ENCODE measurements around the gene IRAK2. TPM values are rescaled to one million over a fixed set of nuclear protein-coding genes. Genes with fewer than 3 reads are reported as not detected.

Gene IRAK2
- total and polyA plus RNA-seq, 2 of the 8 experiments (the other 6 are each of a cell fraction or from before 2014, with no cell fraction given): 1.5 TPM

GRCh38 chr3:10173926-10174435, 9.3 kb downstream of the IRAK2 start:
- H3K23me2 ChIP-seq (ENCODE audit: low read depth, low read length): no peaks in the 10 kb centered on the region
- DNase-seq (ENCODE audit: low read depth in 1 of 2, low spot score in 2 of 2): no peak
- no peaks in the 10 kb centered on the region for H3K79me1 ChIP-seq (ENCODE audit: low read depth, low read length)
- H3K4ac ChIP-seq (replicated peaks; ENCODE audit: insufficient read length, low read depth, low read length): no peak overlapping the region
- H2BK15ac ChIP-seq (ENCODE audit: low read length): no peak overlapping the region
- H2BK5ac ChIP-seq (ENCODE audit: low read depth, low read length): no peak overlapping the region
- H2AK5ac ChIP-seq (ENCODE audit: low read depth, low read length): no peak overlapping the region
- H3K36me3 ChIP-seq (ENCODE audit: control insufficient read depth in 2 of 4, insufficient read depth in 4 of 4, low read length in 3 of 4): no peaks in the 10 kb centered on the region
- H4K20me1 ChIP-seq (replicated peaks in 1 of 2; ENCODE audit: control insufficient read depth in 1 of 2, insufficient read depth in 2 of 2, low read length in 2 of 2): no peaks in the 10 kb centered on the region
- TF ChIP-seq CREB1 (IDR thresholded peaks at IDR 0.05) (no peak), JUN (IDR thresholded peaks at IDR 0.05; ENCODE audit: low read depth, low read length) (no peak), SAP30 (IDR thresholded peaks at IDR 0.05; ENCODE audit: insufficient read depth, insufficient replicate concordance, low read length) (no peak)
- ChIA-PET POLR2A (ENCODE audit: partially characterized antibody) (interaction anchor here (1.7 kb wide), 1 partner anchor 32 kb away, joined by 4 read pairs; the partner anchor contains the start of gene VHL), CTCF (ENCODE audit: partially characterized antibody) (interaction anchor here (0.7 to 1.2 kb wide), 3 partner anchors 10 to 49 kb away, joined by 3 to 5 read pairs (median 3); no protein-coding TSS in a partner anchor)
- H3K23ac ChIP-seq (ENCODE audit: insufficient read length): no peak overlapping the region
- no peak overlapping the region for H2BK12ac ChIP-seq (ENCODE audit: low read depth, low read length)
- no peak overlapping the region for H3K18ac ChIP-seq (ENCODE audit: extremely low read depth, low read length)
- no peak overlapping the region for H3K14ac ChIP-seq (ENCODE audit: insufficient read length)
- H2BK20ac ChIP-seq (ENCODE audit: low read length): no peak overlapping the region
- H3K4me1 ChIP-seq (replicated peaks in 1 of 4; ENCODE audit: control insufficient read depth in 3 of 4, insufficient read depth in 4 of 4, low read length in 3 of 4): no peaks in the 10 kb centered on the region
- H3K4me3 ChIP-seq (ENCODE audit: extremely low read depth in 1 of 4, insufficient read depth in 2 of 4, low read depth in 3 of 4, low read length in 4 of 4): no peak overlapping the region
- H3K9ac ChIP-seq (replicated peaks in 1 of 4; ENCODE audit: extremely low read depth in 1 of 4, low read depth in 3 of 4, low read length in 3 of 4): no peak overlapping the region
- H2BK120ac ChIP-seq (replicated peaks; ENCODE audit: low read depth, low read length): no peak overlapping the region
- H3K27ac ChIP-seq (ENCODE audit: low read depth, low read length): no peak overlapping the region; the same call in 1 of the 2 replicates
- H2AFZ ChIP-seq (ENCODE audit: low read length): no peak overlapping the region
- H3K79me2 ChIP-seq (ENCODE audit: control insufficient read depth in 1 of 2, insufficient read depth in 2 of 2, low read length in 2 of 2): no peaks in the 10 kb centered on the region
- WGBS, 2 experiments (ENCODE audit: extremely low coverage in 1 of 2, insufficient coverage in 1 of 2, insufficient read length in 1 of 2, insufficient replicate concordance in 2 of 2, low coverage in 1 of 2, low lambda C conversion rate in 2 of 2, missing lambda C conversion rate in 1 of 2): 85% methylated on average over 6 of the region's 6 CpGs; no CpG with 5 or more reads in 1 of the 2 experiments
- FAIRE-seq: no peak
- H4K8ac ChIP-seq (ENCODE audit: extremely low read depth, insufficient read depth, low read length): peak overlapping the region; percentile 51; the same call in 1 of the 2 replicates
- no peak overlapping the region for H4K91ac ChIP-seq (replicated peaks; ENCODE audit: insufficient read length, low read length)
- no peaks in the 10 kb centered on the region for H3K27me3 ChIP-seq (replicated peaks in 1 of 4; ENCODE audit: control insufficient read depth in 3 of 4, extremely low read depth in 1 of 4, insufficient read depth in 3 of 4, low read length in 3 of 4)
- H3K9me3 ChIP-seq (ENCODE audit: insufficient read depth in 2 of 2, low read depth in 1 of 2, low read length in 1 of 2): peaks cover 10% of the 10 kb centered on the region in 2 experiments; a peak in 2 of 4 replicates
- H4K5ac ChIP-seq (ENCODE audit: insufficient read length, low read depth, low read length): no peak overlapping the region
- H3K4me2 ChIP-seq (ENCODE audit: insufficient read depth in 1 of 2, low read depth in 2 of 2, low read length in 2 of 2): no peak overlapping the region
- no peak overlapping the region for H3K56ac ChIP-seq (replicated peaks; ENCODE audit: insufficient read length, low read depth, low read length)

Measured in H1 (cell line).